Activated CD4-positive, alpha-beta T cell treated with anti-CD3 and anti-CD28 coated beads, Interleukin-2, Interleukin-6, amounts not matched to agents 100 ng/mL and 50 ng/mL, durations not matched to agents 16 hours and 8 hours (primary cell): ENCODE results near the gene GLI3.

ENCODE experiments used
- DNase-seq: peaks from one replicate; pipeline ENCODE4 v3.0.0-alpha.2; 2020

The GLI3 gene

DNA sequence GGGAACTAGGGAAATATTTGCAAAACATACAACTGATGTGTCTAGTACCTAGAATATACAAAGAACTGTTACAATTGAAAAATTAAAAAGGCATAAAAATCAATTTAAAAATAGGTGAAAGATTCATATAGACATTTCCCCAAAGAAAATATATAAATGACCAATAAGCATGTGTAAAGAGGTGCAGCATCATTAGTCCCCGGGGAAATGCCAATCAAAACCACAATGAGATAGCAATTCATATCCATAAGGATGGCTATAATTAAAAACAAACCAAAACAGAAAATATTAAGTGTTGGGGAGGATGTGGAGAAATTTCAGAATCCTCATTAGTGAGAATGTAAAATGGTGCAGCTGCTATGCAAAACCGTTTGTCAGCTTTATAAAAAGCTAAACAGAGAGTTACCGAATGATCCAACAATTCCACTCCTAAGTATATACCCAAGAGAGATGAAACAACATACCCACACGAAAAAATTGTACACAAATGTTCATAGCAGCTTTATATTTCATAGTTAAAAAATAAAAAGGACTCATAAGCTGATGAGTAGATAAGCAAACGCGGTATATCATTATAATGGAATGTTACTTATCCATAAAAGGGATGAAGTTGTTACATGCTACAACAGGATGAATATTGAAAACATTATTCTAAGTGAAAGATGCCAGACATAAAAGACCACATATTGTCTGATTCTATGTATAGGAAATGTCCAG, 324.0 kb downstream of the GLI3 start:
- DNase-seq: no peak

DNA sequence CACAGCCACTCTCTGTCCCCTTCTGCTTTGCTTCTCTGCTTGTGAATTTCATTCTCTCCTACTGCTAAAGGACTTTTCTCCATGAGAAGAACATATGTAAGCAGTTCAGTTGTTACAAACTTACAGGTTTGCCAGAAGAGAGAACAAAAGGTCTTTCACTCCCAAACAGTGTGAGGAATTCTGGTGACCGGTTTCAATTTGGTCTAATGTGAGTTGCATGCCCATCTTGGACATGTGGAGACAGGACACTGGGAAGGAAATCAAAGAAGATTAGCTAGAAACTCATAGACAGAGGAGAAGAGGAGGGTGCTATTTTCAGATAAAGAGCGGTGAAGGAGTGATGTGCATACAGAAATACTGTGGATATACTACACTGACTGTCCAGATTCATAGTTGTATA, 324.6 kb downstream of the GLI3 start:
- no peak for DNase-seq

- DNase-seq: no peak
Measured at GRCh38 chr7:41911792-41912191, 325.2 kb downstream of the GLI3 start.
